ENCODE data around the gene VPS29. TPM values are rescaled to one million over a fixed set of nuclear protein-coding genes. Genes with fewer than 3 reads are reported as not detected.

The VPS29 gene
- total and polyA plus RNA-seq, 9 of the 15 experiments (the other 6 are each of a cell fraction or from before 2014, with no cell fraction given): 85.8 to 638 (median 272) TPM

DNA sequence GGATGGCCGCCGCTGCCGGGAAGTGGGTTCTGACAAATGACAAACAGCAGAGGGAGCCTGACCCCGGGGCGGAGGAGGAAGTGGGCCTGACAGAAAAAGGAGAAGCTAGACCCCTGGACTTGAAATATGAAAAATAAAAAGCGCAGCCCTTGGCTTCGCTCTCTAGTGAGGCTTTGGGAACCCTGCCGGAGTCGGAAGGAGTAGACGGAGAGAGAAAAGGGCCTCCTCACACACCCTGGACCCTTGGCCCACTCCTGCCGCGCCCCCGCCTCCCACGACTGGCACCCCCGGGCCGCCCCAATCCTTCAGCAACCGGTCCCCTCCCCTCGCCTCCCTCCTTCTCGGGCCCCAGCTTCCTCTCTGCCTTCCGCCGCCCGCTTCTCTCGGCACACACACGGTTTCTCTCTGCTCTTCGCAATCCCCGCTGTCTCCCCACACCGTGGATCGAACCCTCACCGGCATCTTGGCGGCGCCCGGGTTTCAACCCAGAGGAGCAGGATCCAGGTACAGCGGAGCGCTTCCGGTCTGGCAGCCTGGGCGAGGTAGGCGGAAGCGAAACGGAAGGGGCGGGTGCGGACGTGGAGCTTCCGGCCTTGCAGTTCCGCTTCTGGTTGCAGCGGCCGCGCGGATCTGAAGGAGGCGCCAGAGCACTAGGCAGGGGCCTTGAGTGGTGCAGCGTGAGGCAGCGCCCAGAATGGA, 52.0 kb downstream of the VPS29 start, which contains the start of gene ARPC3 (continued):
- peak; percentile 90; the same call in 1 of the 2 replicates for TF ChIP-seq STAG1 (CRISPR knock-in tag; IDR thresholded peaks at IDR 0.05; ENCODE audit: borderline replicate concordance)
- no peak for TF ChIP-seq TSC22D4 (tag; IDR thresholded peaks at IDR 0.05)
- peak; percentile 50; the same call in 1 of the 2 replicates for TF ChIP-seq PHB (CRISPR knock-in tag; IDR thresholded peaks at IDR 0.05)
- no peak for TF ChIP-seq ZNF134 (CRISPR knock-in tag; conservative IDR thresholded peaks at IDR 0.05)
- TF ChIP-seq ETV5 (CRISPR knock-in tag; IDR thresholded peaks at IDR 0.05; ENCODE audit: low read depth): peak; percentile 99
- TF ChIP-seq, protein P1, sequence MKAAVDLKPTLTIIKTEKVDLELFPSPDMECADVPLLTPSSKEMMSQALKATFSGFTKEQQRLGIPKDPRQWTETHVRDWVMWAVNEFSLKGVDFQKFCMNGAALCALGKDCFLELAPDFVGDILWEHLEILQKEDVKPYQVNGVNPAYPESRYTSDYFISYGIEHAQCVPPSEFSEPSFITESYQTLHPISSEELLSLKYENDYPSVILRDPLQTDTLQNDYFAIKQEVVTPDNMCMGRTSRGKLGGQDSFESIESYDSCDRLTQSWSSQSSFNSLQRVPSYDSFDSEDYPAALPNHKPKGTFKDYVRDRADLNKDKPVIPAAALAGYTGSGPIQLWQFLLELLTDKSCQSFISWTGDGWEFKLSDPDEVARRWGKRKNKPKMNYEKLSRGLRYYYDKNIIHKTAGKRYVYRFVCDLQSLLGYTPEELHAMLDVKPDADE (conservative IDR thresholded peaks at IDR 0.05; ENCODE audit: control insufficient read depth, low read depth, low read length): peak; percentile 69
- peak; percentile 31; the same call in 1 of the 2 replicates for TF ChIP-seq CBFB (CRISPR knock-in tag; IDR thresholded peaks at IDR 0.05)
- no peak for TF ChIP-seq JUNB (CRISPR knock-in tag; conservative IDR thresholded peaks at IDR 0.05)
- TF ChIP-seq, protein P2, sequence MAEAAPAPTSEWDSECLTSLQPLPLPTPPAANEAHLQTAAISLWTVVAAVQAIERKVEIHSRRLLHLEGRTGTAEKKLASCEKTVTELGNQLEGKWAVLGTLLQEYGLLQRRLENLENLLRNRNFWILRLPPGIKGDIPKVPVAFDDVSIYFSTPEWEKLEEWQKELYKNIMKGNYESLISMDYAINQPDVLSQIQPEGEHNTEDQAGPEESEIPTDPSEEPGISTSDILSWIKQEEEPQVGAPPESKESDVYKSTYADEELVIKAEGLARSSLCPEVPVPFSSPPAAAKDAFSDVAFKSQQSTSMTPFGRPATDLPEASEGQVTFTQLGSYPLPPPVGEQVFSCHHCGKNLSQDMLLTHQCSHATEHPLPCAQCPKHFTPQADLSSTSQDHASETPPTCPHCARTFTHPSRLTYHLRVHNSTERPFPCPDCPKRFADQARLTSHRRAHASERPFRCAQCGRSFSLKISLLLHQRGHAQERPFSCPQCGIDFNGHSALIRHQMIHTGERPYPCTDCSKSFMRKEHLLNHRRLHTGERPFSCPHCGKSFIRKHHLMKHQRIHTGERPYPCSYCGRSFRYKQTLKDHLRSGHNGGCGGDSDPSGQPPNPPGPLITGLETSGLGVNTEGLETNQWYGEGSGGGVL (CRISPR knock-in tag; IDR thresholded peaks at IDR 0.05): no peak
- peak; percentile 41; the same call in 1 of the 2 replicates for TF ChIP-seq MTA3 (IDR thresholded peaks at IDR 0.05; ENCODE audit: borderline replicate concordance)
- peak; percentile 78; the same call in 1 of the 2 replicates for TF ChIP-seq POLR2AphosphoS2 (IDR thresholded peaks at IDR 0.05; ENCODE audit: low read length)
- TF ChIP-seq, protein P3, sequence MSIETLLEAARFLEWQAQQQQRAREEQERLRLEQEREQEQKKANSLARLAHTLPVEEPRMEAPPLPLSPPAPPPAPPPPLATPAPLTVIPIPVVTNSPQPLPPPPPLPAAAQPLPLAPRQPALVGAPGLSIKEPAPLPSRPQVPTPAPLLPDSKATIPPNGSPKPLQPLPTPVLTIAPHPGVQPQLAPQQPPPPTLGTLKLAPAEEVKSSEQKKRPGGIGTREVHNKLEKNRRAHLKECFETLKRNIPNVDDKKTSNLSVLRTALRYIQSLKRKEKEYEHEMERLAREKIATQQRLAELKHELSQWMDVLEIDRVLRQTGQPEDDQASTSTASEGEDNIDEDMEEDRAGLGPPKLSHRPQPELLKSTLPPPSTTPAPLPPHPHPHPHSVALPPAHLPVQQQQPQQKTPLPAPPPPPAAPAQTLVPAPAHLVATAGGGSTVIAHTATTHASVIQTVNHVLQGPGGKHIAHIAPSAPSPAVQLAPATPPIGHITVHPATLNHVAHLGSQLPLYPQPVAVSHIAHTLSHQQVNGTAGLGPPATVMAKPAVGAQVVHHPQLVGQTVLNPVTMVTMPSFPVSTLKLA (conservative IDR thresholded peaks at IDR 0.05): peak; percentile 61 to 90
- TF ChIP-seq ELF4 (CRISPR knock-in tag; IDR thresholded peaks at IDR 0.05): peak; percentile 88
- no peak for TF ChIP-seq KDM2B (CRISPR knock-in tag; IDR thresholded peaks at IDR 0.05)
- peak; percentile 66 for TF ChIP-seq TBP (optimal IDR thresholded peaks at IDR 0.05; ENCODE audit: low read depth, low read length)
- TF ChIP-seq, protein P4, sequence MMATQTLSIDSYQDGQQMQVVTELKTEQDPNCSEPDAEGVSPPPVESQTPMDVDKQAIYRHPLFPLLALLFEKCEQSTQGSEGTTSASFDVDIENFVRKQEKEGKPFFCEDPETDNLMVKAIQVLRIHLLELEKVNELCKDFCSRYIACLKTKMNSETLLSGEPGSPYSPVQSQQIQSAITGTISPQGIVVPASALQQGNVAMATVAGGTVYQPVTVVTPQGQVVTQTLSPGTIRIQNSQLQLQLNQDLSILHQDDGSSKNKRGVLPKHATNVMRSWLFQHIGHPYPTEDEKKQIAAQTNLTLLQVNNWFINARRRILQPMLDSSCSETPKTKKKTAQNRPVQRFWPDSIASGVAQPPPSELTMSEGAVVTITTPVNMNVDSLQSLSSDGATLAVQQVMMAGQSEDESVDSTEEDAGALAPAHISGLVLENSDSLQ (IDR thresholded peaks at IDR 0.05): peak; percentile 48; the same call in 1 of the 2 replicates
- no peak for TF ChIP-seq TEAD4 (IDR thresholded peaks at IDR 0.05; ENCODE audit: low read length)
- TF ChIP-seq TEAD4 (CRISPR knock-in tag; IDR thresholded peaks at IDR 0.05; ENCODE audit: borderline replicate concordance): no peak
- no peak for TF ChIP-seq ZNF217 (CRISPR knock-in tag; IDR thresholded peaks at IDR 0.05)
- peak; percentile 19; the same call in 1 of the 2 replicates for TF ChIP-seq TCF3 (CRISPR knock-in tag; IDR thresholded peaks at IDR 0.05)
- TF ChIP-seq RB1 (IDR thresholded peaks at IDR 0.05; ENCODE audit: low read depth): peak; percentile 87
- TF ChIP-seq TOE1 (IDR thresholded peaks at IDR 0.05; ENCODE audit: borderline replicate concordance): peak; percentile 66; the same call in 1 of the 2 replicates
- peak; percentile 65; the same call in 1 of the 2 replicates for TF ChIP-seq TOE1 (CRISPR knock-in tag; IDR thresholded peaks at IDR 0.05; ENCODE audit: borderline replicate concordance, low read depth)

Data from K562 (cell line).